Transverse colon (tissue), 4 donors: Measurements from ENCODE around the gene CD177.

Source experiments
- CTCF ChIP-seq, 5 experiments: fragments of 200-600 bp in 3 of 5; fragments of 450-650 bp in 2 of 5; sonication (generic) in 3 of 5; IDR thresholded peaks; 1 replicate in 2 of 5; 2 replicates in 3 of 5; pipeline ENCODE4 v1.5.1; 2016 to 2017; ENCODE audit warnings: antibody characterized with exemption in 5 of 5, inconsistent platforms in 3 of 5, mild to moderate bottlenecking in 2 of 5, moderate library complexity in 1 of 5
- EP300 ChIP-seq: sonication (generic); formaldehyde crosslinking; IDR thresholded peaks from one replicate; pipeline ENCODE4 v1.6.1; 2017; ENCODE audit warnings: antibody characterized with exemption, low read depth
- POLR2A ChIP-seq: fragments of 450-650 bp; IDR thresholded peaks from one replicate; pipeline ENCODE4 v1.6.1; 2016; ENCODE audit warnings: antibody characterized with exemption, mild to moderate bottlenecking, moderate library complexity
- POLR2AphosphoS5 ChIP-seq, 3 donors: sonication (generic); formaldehyde crosslinking; IDR thresholded peaks; one replicate each; pipeline ENCODE4 v1.6.1; 2016; ENCODE audit warnings: antibody characterized with exemption in 3 of 3

GRCh38 chr19:43367822-43368221 is 14.3 kb downstream of the CD177 start:
- no peak for TF ChIP-seq POLR2A
- TF ChIP-seq CTCF (IDR thresholded peaks at IDR 0.05): no peak
- TF ChIP-seq POLR2AphosphoS5 (IDR thresholded peaks at IDR 0.05): no peak
- TF ChIP-seq EP300: no peak
